ENCODE data around the gene MYO5B.

The MYO5B gene

DNA sequence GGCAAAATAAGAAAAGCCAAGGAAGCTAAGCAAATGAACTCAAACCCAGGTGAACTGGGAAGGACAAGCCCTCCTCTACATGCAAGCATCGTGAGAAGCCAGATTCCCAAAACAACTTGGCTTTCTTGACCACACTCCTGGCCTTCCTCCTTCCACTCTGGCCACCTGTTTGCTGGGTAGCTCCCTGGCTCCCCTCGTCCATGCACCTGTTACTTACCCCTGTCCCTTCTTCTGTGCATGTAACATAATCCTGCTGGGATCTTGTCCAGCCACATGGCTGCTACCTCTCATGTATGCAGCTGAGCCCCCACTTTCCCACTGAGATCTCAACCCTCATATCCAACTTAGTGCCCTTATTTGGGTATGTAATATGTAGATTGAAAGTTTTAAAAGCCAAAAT lies 121.6 kb downstream of the MYO5B start:
- Mint-ChIP-seq H3K27ac (no peak overlapping the region), H3K4me3 (no peak overlapping the region), H3K9me3 (no peaks in the 10 kb centered on the region), H3K4me1 (peaks cover 40% of the 10 kb centered on the region), H3K27me3 (ENCODE audit: low read depth) (peaks cover 10% of the 10 kb centered on the region), H3K36me3 (ENCODE audit: low read depth) (no peaks in the 10 kb centered on the region)
- TF ChIP-seq, protein P1, sequence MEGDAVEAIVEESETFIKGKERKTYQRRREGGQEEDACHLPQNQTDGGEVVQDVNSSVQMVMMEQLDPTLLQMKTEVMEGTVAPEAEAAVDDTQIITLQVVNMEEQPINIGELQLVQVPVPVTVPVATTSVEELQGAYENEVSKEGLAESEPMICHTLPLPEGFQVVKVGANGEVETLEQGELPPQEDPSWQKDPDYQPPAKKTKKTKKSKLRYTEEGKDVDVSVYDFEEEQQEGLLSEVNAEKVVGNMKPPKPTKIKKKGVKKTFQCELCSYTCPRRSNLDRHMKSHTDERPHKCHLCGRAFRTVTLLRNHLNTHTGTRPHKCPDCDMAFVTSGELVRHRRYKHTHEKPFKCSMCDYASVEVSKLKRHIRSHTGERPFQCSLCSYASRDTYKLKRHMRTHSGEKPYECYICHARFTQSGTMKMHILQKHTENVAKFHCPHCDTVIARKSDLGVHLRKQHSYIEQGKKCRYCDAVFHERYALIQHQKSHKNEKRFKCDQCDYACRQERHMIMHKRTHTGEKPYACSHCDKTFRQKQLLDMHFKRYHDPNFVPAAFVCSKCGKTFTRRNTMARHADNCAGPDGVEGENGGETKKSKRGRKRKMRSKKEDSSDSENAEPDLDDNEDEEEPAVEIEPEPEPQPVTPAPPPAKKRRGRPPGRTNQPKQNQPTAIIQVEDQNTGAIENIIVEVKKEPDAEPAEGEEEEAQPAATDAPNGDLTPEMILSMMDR (IDR thresholded peaks at IDR 0.05; ENCODE audit: unreplicated experiment in 3 of 3), result no peak

DNA sequence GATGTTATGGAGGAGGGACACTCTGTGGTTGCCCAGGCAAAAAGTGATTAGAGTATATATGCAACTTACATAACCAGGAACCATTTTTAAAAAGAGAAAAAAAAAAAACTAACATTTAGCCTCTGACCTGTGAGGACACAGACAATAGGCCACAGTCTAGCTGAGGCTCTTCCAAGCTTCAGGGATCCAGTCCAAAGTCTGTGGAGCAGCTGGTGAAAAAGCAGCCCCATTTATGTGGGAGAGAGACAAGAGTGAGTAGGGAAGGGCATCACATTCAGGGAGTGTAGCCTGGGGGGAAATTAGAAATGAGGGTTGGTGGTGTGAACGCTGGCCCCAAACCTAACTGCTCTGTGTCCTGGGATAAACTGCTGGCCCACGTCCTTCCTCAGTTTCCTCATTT lies 122.8 kb downstream of the MYO5B start:
- TF ChIP-seq, protein P1 (IDR thresholded peaks at IDR 0.05; ENCODE audit: unreplicated experiment in 3 of 3), result no peak
- Mint-ChIP-seq H3K9me3 (no peaks in the 10 kb centered on the region), H3K4me1 (peaks cover 40% of the 10 kb centered on the region), H3K36me3 (ENCODE audit: low read depth) (no peaks in the 10 kb centered on the region), H3K27me3 (ENCODE audit: low read depth) (peaks cover 14% of the 10 kb centered on the region), H3K27ac (peak overlapping the region in 1 of 3 experiments; percentile 19), H3K4me3 (no peak overlapping the region)

DNA sequence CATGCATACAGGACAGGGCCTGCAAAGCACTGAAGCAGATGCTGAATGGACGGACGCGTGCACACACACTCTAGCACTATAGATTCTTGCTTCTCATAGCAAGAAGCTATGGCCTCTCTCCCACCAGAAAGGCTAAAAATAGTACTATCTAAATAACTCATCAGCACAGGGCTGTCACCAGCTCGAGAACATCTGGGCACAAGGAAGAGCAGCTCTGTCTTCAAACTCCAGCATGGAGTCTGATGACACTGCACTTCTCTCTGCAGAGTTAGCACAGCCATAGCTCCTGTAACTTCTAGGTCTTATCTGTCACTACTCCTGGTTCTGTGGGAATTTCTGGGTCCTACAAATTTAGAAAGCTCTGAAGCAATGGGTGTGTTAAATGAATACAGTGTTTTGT lies 123.5 kb downstream of the MYO5B start:
- H3K9me3 Mint-ChIP-seq, result no peaks in the 10 kb centered on the region
- H3K27me3 Mint-ChIP-seq (ENCODE audit: low read depth), result peaks cover 14% of the 10 kb centered on the region
- TF ChIP-seq, protein P1 (IDR thresholded peaks at IDR 0.05; ENCODE audit: unreplicated experiment in 3 of 3), result no peak
- H3K4me1 Mint-ChIP-seq, result peaks cover 40% of the 10 kb centered on the region
- peak overlapping the region; percentile 19 to 83 (median 52) for H3K27ac Mint-ChIP-seq
- no peaks in the 10 kb centered on the region for H3K36me3 Mint-ChIP-seq (ENCODE audit: low read depth)
- H3K4me3 Mint-ChIP-seq, result no peak overlapping the region

DNA sequence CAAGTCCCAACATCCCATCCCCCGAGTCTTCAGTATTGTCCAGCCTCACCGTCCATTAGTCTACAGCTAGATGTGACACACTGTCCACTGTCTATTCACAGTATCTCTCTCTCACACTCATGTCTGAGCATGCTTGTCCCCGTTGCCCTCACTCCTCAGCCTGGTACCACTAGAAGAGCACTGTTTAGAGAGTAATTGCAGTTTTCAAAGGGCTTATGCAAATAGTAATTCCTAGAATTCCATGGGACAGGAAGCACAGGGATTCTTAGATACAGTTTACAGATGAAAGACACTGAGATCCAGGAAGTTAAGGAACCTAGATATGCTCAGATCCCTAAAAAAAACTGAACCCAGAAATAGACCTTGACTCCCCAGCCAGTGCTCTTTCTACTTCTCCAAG lies 125.5 kb downstream of the MYO5B start:
- no peaks in the 10 kb centered on the region for H3K36me3 Mint-ChIP-seq (ENCODE audit: low read depth)
- no peaks in the 10 kb centered on the region for H3K9me3 Mint-ChIP-seq
- TF ChIP-seq, protein P1 (IDR thresholded peaks at IDR 0.05; ENCODE audit: unreplicated experiment in 3 of 3), result no peak
- H3K4me3 Mint-ChIP-seq, result no peak overlapping the region
- H3K27ac Mint-ChIP-seq, result no peak overlapping the region
- peaks cover 30% of the 10 kb centered on the region for H3K4me1 Mint-ChIP-seq
- peaks cover 18% of the 10 kb centered on the region for H3K27me3 Mint-ChIP-seq (ENCODE audit: low read depth)

DNA sequence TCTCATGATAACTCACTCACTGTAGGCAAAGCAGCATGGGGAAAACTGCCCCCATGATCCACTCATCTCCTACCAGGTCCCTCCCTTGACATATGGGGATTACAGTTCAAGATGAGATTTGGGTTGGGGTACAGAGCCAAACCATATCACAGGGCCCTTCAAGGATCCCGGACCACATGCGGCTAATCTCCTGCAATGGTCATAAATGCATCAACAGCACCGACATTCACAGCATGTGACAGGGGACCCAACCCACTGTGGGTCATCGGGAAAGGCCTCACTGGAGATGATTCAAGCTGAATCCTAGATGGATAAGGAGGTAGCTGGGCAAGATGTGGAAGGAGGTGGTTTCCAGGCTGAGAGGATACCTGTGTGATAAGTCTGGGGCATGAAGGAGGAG lies 129.4 kb downstream of the MYO5B start:
- Mint-ChIP-seq H3K4me3 (no peak overlapping the region), H3K9me3 (no peaks in the 10 kb centered on the region), H3K4me1 (no peaks in the 10 kb centered on the region), H3K36me3 (ENCODE audit: low read depth) (no peaks in the 10 kb centered on the region), H3K27ac (no peak overlapping the region), H3K27me3 (ENCODE audit: low read depth) (peaks cover 16% of the 10 kb centered on the region)
- TF ChIP-seq, protein P1 (IDR thresholded peaks at IDR 0.05; ENCODE audit: unreplicated experiment in 3 of 3), result no peak

DNA sequence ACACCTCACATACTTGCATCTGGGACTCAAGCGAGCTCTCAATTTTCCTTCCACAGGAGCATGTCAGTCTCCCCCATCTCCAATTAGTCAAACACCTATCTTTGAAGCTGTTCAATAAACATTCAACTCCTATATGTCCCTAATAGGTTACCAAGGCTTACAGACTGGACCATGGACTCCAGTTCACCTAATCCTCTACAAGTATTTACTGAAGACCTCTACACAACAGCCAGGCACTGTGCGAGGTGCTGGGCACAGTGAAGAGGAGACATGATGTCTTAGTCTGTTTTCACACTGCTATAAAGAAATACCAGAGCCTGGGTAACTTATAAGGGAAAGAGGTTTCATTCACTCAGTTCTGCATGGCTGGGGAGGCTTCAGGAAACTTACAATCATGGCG lies 129.9 kb downstream of the MYO5B start:
- no peaks in the 10 kb centered on the region for H3K36me3 Mint-ChIP-seq (ENCODE audit: low read depth)
- H3K4me3 Mint-ChIP-seq, result no peak overlapping the region
- peak overlapping the region in 1 of 3 experiments; percentile 3 for H3K27ac Mint-ChIP-seq
- H3K9me3 Mint-ChIP-seq, result no peaks in the 10 kb centered on the region
- H3K4me1 Mint-ChIP-seq, result no peaks in the 10 kb centered on the region
- peaks cover 16% of the 10 kb centered on the region for H3K27me3 Mint-ChIP-seq (ENCODE audit: low read depth)
- TF ChIP-seq, protein P1 (IDR thresholded peaks at IDR 0.05; ENCODE audit: unreplicated experiment in 3 of 3), result no peak
